D721Med (cell line): ENCODE data around the gene PRPF4.

Experiments
- DNase-seq: peaks from one replicate; pipeline ENCODE4 v3.0.0; 2011; ENCODE audit warnings: low spot score; ENCODE audit not compliant: insufficient read length
- FAIRE-seq: peaks from 2 replicates; lab custom pipeline; 2011; peaks lifted over from hg19 to GRCh38; lab: Jason Lieb, UNC
- CTCF ChIP-seq: IDR thresholded peaks from 2 replicates; pipeline ENCODE4 v1.5.1; 2012; ENCODE audit warnings: mild to moderate bottlenecking, control low read depth; ENCODE audit not compliant: insufficient read depth; ENCODE audit errors: missing control alignments

Gene PRPF4

GRCh38 chr9:113254991-113255390, 20.5 kb upstream of the PRPF4 start:
- no peak for DNase-seq

GRCh38 chr9:113255438-113255837, 20.0 kb upstream of the PRPF4 start:
- FAIRE-seq (no peak), DNase-seq (no peak)
- no peak for TF ChIP-seq CTCF

More at GRCh38 chr9:113254991-113255390, 20.5 kb upstream of the PRPF4 start:
- TF ChIP-seq CTCF: no peak
- FAIRE-seq: no peak

GRCh38 chr9:113257863-113258262, 17.6 kb upstream of the PRPF4 start:
- no peak for FAIRE-seq
- no peak for DNase-seq
- no peak for TF ChIP-seq CTCF

- DNase-seq: no peak
- no peak for FAIRE-seq
- TF ChIP-seq CTCF: no peak
Measured at GRCh38 chr9:113258282-113258681, 17.2 kb upstream of the PRPF4 start.

- no peak for TF ChIP-seq CTCF
- no peak for FAIRE-seq
- no peak for DNase-seq
Measured at GRCh38 chr9:113261917-113262671, 13.4 kb upstream of the PRPF4 start.

- TF ChIP-seq CTCF: no peak
- DNase-seq (no peak), FAIRE-seq (no peak)
Measured at GRCh38 chr9:113266174-113266573, 9.3 kb upstream of the PRPF4 start.

GRCh38 chr9:113267911-113268566, 7.4 kb upstream of the PRPF4 start:
- DNase-seq (no peak), FAIRE-seq (no peak)
- no peak for TF ChIP-seq CTCF
